Measurements from ENCODE around the gene ZNF689. TPM values are rescaled to one million over a fixed set of nuclear protein-coding genes. Genes with fewer than 3 reads are reported as not detected.

Gene ZNF689
- total RNA-seq, 1 experiment from 2014 or later: 21.1 TPM

GRCh38 chr16:30585022-30585399, 25.2 kb downstream of the ZNF689 start:
- Mint-ChIP-seq H3K27ac (peak overlapping the region in 1 of 3 experiments; percentile 6; a peak in 2 of 7 replicates), H3K4me3 (peak overlapping the region; percentile 72 to 83), H3K9me3 (no peaks in the 10 kb centered on the region), H3K4me1 (peaks cover 7 to 10% of the 10 kb centered on the region in 2 experiments), H3K27me3 (ENCODE audit: low read depth) (no peaks in the 10 kb centered on the region), H3K36me3 (ENCODE audit: insufficient read depth in 1 of 3, low read depth in 3 of 3) (peaks cover 16 to 53% (median 40%) of the 10 kb centered on the region in 3 experiments; a peak in 6 of 7 replicates)
- no peak overlapping the region for H4K5ac ChIP-seq (ENCODE audit: insufficient read length, low read depth, low read length)
- H3K14ac ChIP-seq (ENCODE audit: insufficient read depth, low read length): peak overlapping the region; percentile 90
- H2AFZ ChIP-seq (ENCODE audit: low read length): no peak overlapping the region
- H3K56ac ChIP-seq (ENCODE audit: insufficient read length, low read depth, low read length): no peak overlapping the region
- no peak overlapping the region for H2BK12ac ChIP-seq (ENCODE audit: insufficient read length, low read depth, low read length)
- no peaks in the 10 kb centered on the region for H3K79me2 ChIP-seq (ENCODE audit: insufficient read depth, low read length)
- H2AK5ac ChIP-seq (ENCODE audit: insufficient read length, low read length): no peak overlapping the region
- no peaks in the 10 kb centered on the region for H3K9me3 ChIP-seq (ENCODE audit: control insufficient read depth, low read depth, low read length)
- no peak overlapping the region for H2BK15ac ChIP-seq (ENCODE audit: low read depth, low read length)
- peak overlapping the region; percentile 65 for H3K18ac ChIP-seq (ENCODE audit: insufficient read length, low read depth, low read length)
- peak overlapping the region; percentile 74 for H3K9ac ChIP-seq (ENCODE audit: extremely low read depth, insufficient read length, low read length)
- no peak overlapping the region for H3T11ph ChIP-seq (ENCODE audit: low read length)
- peak; percentile 57 for DNase-seq
- no peaks in the 10 kb centered on the region; the same call in 1 of the 2 replicates for H3K4me1 ChIP-seq (ENCODE audit: insufficient read depth, low read length)
- no peaks in the 10 kb centered on the region for H3K79me1 ChIP-seq (ENCODE audit: insufficient read depth, low read depth, low read length, poor library complexity, severe bottlenecking)
- no CpG with 5 or more reads among the region's 23 CpGs for WGBS (ENCODE audit: extremely low coverage, insufficient read length, low lambda C conversion rate)
- H3K23ac ChIP-seq (ENCODE audit: insufficient read length, low read depth, low read length): no peak overlapping the region
- H2BK5ac ChIP-seq (ENCODE audit: insufficient read length, low read length): no peak overlapping the region
- H4K91ac ChIP-seq (ENCODE audit: insufficient read length, low read depth, low read length): no peak overlapping the region
- H4K8ac ChIP-seq (replicated peaks; ENCODE audit: insufficient read length, low read depth, low read length): no peak overlapping the region
- no peak overlapping the region for H3K27ac ChIP-seq (ENCODE audit: insufficient read length, low read depth, low read length)
- H3K27me3 ChIP-seq (ENCODE audit: insufficient read depth, low read length): no peaks in the 10 kb centered on the region
- H3K23me2 ChIP-seq (ENCODE audit: insufficient read length, low read depth, low read length, poor library complexity, severe bottlenecking): peaks cover 7% of the 10 kb centered on the region
- H2BK120ac ChIP-seq (ENCODE audit: low read depth, low read length, poor library complexity, severe bottlenecking): peak overlapping the region; percentile 56
- no peaks in the 10 kb centered on the region for H4K20me1 ChIP-seq (ENCODE audit: control insufficient read depth, insufficient read depth, insufficient read length)
- TF ChIP-seq, protein P1, sequence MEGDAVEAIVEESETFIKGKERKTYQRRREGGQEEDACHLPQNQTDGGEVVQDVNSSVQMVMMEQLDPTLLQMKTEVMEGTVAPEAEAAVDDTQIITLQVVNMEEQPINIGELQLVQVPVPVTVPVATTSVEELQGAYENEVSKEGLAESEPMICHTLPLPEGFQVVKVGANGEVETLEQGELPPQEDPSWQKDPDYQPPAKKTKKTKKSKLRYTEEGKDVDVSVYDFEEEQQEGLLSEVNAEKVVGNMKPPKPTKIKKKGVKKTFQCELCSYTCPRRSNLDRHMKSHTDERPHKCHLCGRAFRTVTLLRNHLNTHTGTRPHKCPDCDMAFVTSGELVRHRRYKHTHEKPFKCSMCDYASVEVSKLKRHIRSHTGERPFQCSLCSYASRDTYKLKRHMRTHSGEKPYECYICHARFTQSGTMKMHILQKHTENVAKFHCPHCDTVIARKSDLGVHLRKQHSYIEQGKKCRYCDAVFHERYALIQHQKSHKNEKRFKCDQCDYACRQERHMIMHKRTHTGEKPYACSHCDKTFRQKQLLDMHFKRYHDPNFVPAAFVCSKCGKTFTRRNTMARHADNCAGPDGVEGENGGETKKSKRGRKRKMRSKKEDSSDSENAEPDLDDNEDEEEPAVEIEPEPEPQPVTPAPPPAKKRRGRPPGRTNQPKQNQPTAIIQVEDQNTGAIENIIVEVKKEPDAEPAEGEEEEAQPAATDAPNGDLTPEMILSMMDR (conservative IDR thresholded peaks at IDR 0.05): no peak
- no peak overlapping the region for H2BK20ac ChIP-seq (ENCODE audit: low read depth, low read length, poor library complexity, severe bottlenecking)
- H3K4ac ChIP-seq (ENCODE audit: low read depth, low read length): peak overlapping the region; percentile 51; the same call in 1 of the 2 replicates
- H3K4me2 ChIP-seq (ENCODE audit: insufficient read depth, insufficient read length, low read length): peak overlapping the region; percentile 78

All from H9 (cell line).